H1 (cell line): ENCODE results near the gene TRIM47. TPM values are rescaled to one million over a fixed set of nuclear protein-coding genes. Genes with fewer than 3 reads are reported as not detected.

Experiments
- CTCF ChIA-PET: fragments of 300-600 bp; sonication (Branson Sonifier 250); formaldehyde crosslinking; loops from one replicate; lab custom pipeline; 2021; ENCODE audit not compliant: partially characterized antibody; lab: Charles Lee
- POLR2A ChIA-PET: fragments of 300-600 bp; sonication (Branson Sonifier 250); formaldehyde crosslinking; loops from one replicate; lab custom pipeline; 2021; ENCODE audit warnings: inconsistent platforms; ENCODE audit not compliant: partially characterized antibody; lab: Charles Lee
- DNase-seq, 2 experiments: peaks; one replicate each; pipeline versions ENCODE4 v3.0.0 to v3.0.0-alpha.2; 2010 to 2022; ENCODE audit warnings: low spot score in 2 of 2, low read depth in 1 of 2, mixed read lengths in 1 of 2
- FAIRE-seq: peaks from 2 replicates; lab custom pipeline; 2011; peaks lifted over from hg19 to GRCh38; lab: Jason Lieb, UNC
- H2AFZ ChIP-seq: 2 replicates; pipeline ENCODE4 v1.8.1; 2012; ENCODE audit warnings: low read length, inconsistent platforms
- H2AK5ac ChIP-seq: 2 replicates; pipeline ENCODE4 v1.6.1; 2013; ENCODE audit warnings: low read depth, low read length
- H2BK120ac ChIP-seq: replicated peaks from 2 replicates; pipeline ENCODE3; 2013; ENCODE audit warnings: low read depth, low read length, inconsistent platforms
- H2BK12ac ChIP-seq: 2 replicates; pipeline ENCODE4 v1.6.1; 2013; ENCODE audit warnings: low read depth, low read length
- H2BK15ac ChIP-seq: 2 replicates; pipeline ENCODE4 v1.6.1; 2013; ENCODE audit warnings: low read length
- H2BK20ac ChIP-seq: 2 replicates; pipeline ENCODE4 v1.6.1; 2013; ENCODE audit warnings: low read length
- H2BK5ac ChIP-seq: 2 replicates; pipeline ENCODE4 v1.6.1; 2013; ENCODE audit warnings: low read depth, low read length
- H3K14ac ChIP-seq: 2 replicates; pipeline ENCODE4 v1.6.1; 2013; ENCODE audit warnings: inconsistent platforms; ENCODE audit not compliant: insufficient read length
- H3K18ac ChIP-seq: 2 replicates; pipeline ENCODE4 v1.6.1; 2013; ENCODE audit warnings: low read length; ENCODE audit errors: extremely low read depth
- H3K23ac ChIP-seq: 2 replicates; pipeline ENCODE4 v1.6.1; 2013; ENCODE audit warnings: inconsistent platforms; ENCODE audit not compliant: insufficient read length
- H3K23me2 ChIP-seq: 2 replicates; pipeline ENCODE4 v1.6.1; 2013; ENCODE audit warnings: low read depth, low read length
- H3K27ac ChIP-seq: 2 replicates; pipeline ENCODE4 v1.6.1; 2011; ENCODE audit warnings: low read depth, low read length, inconsistent platforms
- H3K27me3 ChIP-seq, 4 experiments: replicated peaks in 1 of 4; 1 replicate in 1 of 4; 2 replicates in 3 of 4; pipeline versions ENCODE4 v1.6.1 to v1.8.1; 2011 to 2013; ENCODE audit warnings: low read length in 3 of 4, mild to moderate bottlenecking in 3 of 4, inconsistent platforms in 2 of 4, mixed read lengths in 2 of 4, moderate library complexity in 1 of 4; ENCODE audit not compliant: control insufficient read depth in 3 of 4, insufficient read depth in 3 of 4; ENCODE audit errors: extremely low read depth in 1 of 4
- H3K36me3 ChIP-seq, 4 experiments: 2 replicates each; pipeline versions ENCODE4 v1.6.1 to v1.8.1; 2011 to 2013; ENCODE audit warnings: mild to moderate bottlenecking in 4 of 4, low read length in 3 of 4, moderate library complexity in 2 of 4, control low read depth in 1 of 4, inconsistent platforms in 1 of 4; ENCODE audit not compliant: insufficient read depth in 4 of 4, control insufficient read depth in 2 of 4
- H3K4ac ChIP-seq: replicated peaks from 2 replicates; pipeline ENCODE3; 2013; ENCODE audit warnings: low read length, low read depth, mixed read lengths, inconsistent platforms; ENCODE audit not compliant: insufficient read length
- H3K4me1 ChIP-seq, 4 experiments: replicated peaks in 1 of 4; 1 replicate in 1 of 4; 2 replicates in 3 of 4; pipeline versions ENCODE4 v1.6.1 to v1.8.1; 2011 to 2013; ENCODE audit warnings: low read length in 3 of 4, inconsistent platforms in 2 of 4, mixed read lengths in 1 of 4; ENCODE audit not compliant: insufficient read depth in 4 of 4, control insufficient read depth in 3 of 4
- H3K4me2 ChIP-seq, 2 experiments: 2 replicates each; pipeline versions ENCODE4 v1.6.1 to v1.8.1; 2011 to 2013; ENCODE audit warnings: low read depth in 2 of 2, low read length in 2 of 2, control low read depth in 1 of 2, inconsistent platforms in 1 of 2, mild to moderate bottlenecking in 1 of 2; ENCODE audit not compliant: insufficient read depth in 1 of 2
- H3K4me3 ChIP-seq, 4 experiments: fragments of 200-600, 300-600 bp in 1 of 4; sonication (generic), shearing (Covaris generic), sonication (Bioruptor Twin) in 1 of 4; 2 replicates each; pipeline versions ENCODE4 v1.5.1 to v1.8.1; 2011 to 2016; ENCODE audit warnings: low read length in 4 of 4, low read depth in 3 of 4, control low read depth in 2 of 4, inconsistent platforms in 2 of 4, mild to moderate bottlenecking in 2 of 4, mixed read lengths in 1 of 4, moderate library complexity in 1 of 4; ENCODE audit not compliant: insufficient read depth in 2 of 4; ENCODE audit errors: extremely low read depth in 1 of 4
- H3K56ac ChIP-seq: replicated peaks from 2 replicates; pipeline ENCODE3; 2013; ENCODE audit warnings: low read depth, mild to moderate bottlenecking, mixed read lengths, low read length, inconsistent platforms; ENCODE audit not compliant: insufficient read length
- H3K79me1 ChIP-seq: 2 replicates; pipeline ENCODE4 v1.6.1; 2013; ENCODE audit warnings: low read depth, low read length, control low read depth
- H3K79me2 ChIP-seq, 2 experiments: 2 replicates each; pipeline versions ENCODE4 v1.6.1 to v1.8.1; 2012 to 2013; ENCODE audit warnings: low read length in 2 of 2, mild to moderate bottlenecking in 2 of 2, inconsistent platforms in 1 of 2; ENCODE audit not compliant: insufficient read depth in 2 of 2, control insufficient read depth in 1 of 2
- H3K9ac ChIP-seq, 4 experiments: replicated peaks in 1 of 4; 1 replicate in 1 of 4; 2 replicates in 3 of 4; pipeline versions ENCODE4 v1.6.1 to v1.8.1; 2011 to 2013; ENCODE audit warnings: low read depth in 3 of 4, low read length in 3 of 4, control low read depth in 2 of 4, mild to moderate bottlenecking in 2 of 4, moderate library complexity in 2 of 4, inconsistent platforms in 1 of 4; ENCODE audit errors: extremely low read depth in 1 of 4
- H3K9me3 ChIP-seq, 2 experiments: 2 replicates each; pipeline versions ENCODE4 v1.6.1 to v1.8.1; 2012 to 2013; ENCODE audit warnings: mild to moderate bottlenecking in 2 of 2, moderate library complexity in 2 of 2, control low read depth in 1 of 2, inconsistent platforms in 1 of 2, low read depth in 1 of 2, low read length in 1 of 2, mixed read lengths in 1 of 2; ENCODE audit not compliant: insufficient read depth in 2 of 2
- H4K20me1 ChIP-seq, 2 experiments: replicated peaks in 1 of 2; 2 replicates each; pipeline versions ENCODE3 to v1.8.1; 2011 to 2013; ENCODE audit warnings: inconsistent platforms in 2 of 2, low read length in 2 of 2, mild to moderate bottlenecking in 1 of 2; ENCODE audit not compliant: insufficient read depth in 2 of 2, control insufficient read depth in 1 of 2
- H4K5ac ChIP-seq: 2 replicates; pipeline ENCODE4 v1.6.1; 2013; ENCODE audit warnings: low read length, low read depth, mixed read lengths, inconsistent platforms; ENCODE audit not compliant: insufficient read length
- H4K8ac ChIP-seq: 2 replicates; pipeline ENCODE4 v1.8.0; 2013; ENCODE audit warnings: mild to moderate bottlenecking, moderate library complexity, low read length, inconsistent platforms; ENCODE audit not compliant: insufficient read depth; ENCODE audit errors: extremely low read depth
- H4K91ac ChIP-seq: replicated peaks from 2 replicates; pipeline ENCODE3; 2013; ENCODE audit warnings: low read length, mixed read lengths, inconsistent platforms; ENCODE audit not compliant: insufficient read length
- CREB1 ChIP-seq: IDR thresholded peaks from 2 replicates; pipeline ENCODE4 v1.6.1; 2012; ENCODE audit warnings: inconsistent platforms
- E2F6 ChIP-seq: IDR thresholded peaks from 2 replicates; pipeline ENCODE4 v1.6.1; 2012; ENCODE audit warnings: inconsistent platforms
- GABPA ChIP-seq: IDR thresholded peaks from 2 replicates; pipeline ENCODE4 v1.6.1; 2011; ENCODE audit warnings: mild to moderate bottlenecking, low read length, moderate library complexity, borderline replicate concordance; ENCODE audit not compliant: insufficient read depth
- NANOG ChIP-seq: IDR thresholded peaks from 2 replicates; pipeline ENCODE4 v1.6.1; 2011; ENCODE audit warnings: low read length, low read depth, mild to moderate bottlenecking, inconsistent platforms; ENCODE audit not compliant: insufficient read depth, poor library complexity, severe bottlenecking
- PHF8 ChIP-seq: fragments of 200-600 bp; sonication (generic); conservative IDR thresholded peaks from 2 replicates; pipeline ENCODE4 v1.7.1; 2012; ENCODE audit warnings: low read depth, mild to moderate bottlenecking, inconsistent platforms, low read length, moderate library complexity
- RAD21 ChIP-seq, 2 experiments: IDR thresholded peaks in 1 of 2; conservative IDR thresholded peaks in 1 of 2; 2 replicates each; pipeline ENCODE4 v1.6.1; 2011; ENCODE audit warnings: low read depth in 2 of 2, low read length in 2 of 2, improper control_type of control experiment in 1 of 2, inconsistent platforms in 1 of 2, mild to moderate bottlenecking in 1 of 2, moderate library complexity in 1 of 2
- RBBP5 ChIP-seq: IDR thresholded peaks from 2 replicates; pipeline ENCODE4 v1.7.1; 2012; ENCODE audit warnings: low read depth, mild to moderate bottlenecking, inconsistent platforms, low read length, moderate library complexity, borderline replicate concordance
- RNF2 ChIP-seq: fragments of 200-900, 300-1000 bp; sonication (generic); IDR thresholded peaks from 2 replicates; pipeline ENCODE4 v1.7.1; 2016; ENCODE audit warnings: borderline replicate concordance, low read depth, mild to moderate bottlenecking, antibody characterized with exemption, low read length; ENCODE audit not compliant: poor library complexity, severe bottlenecking; ENCODE audit errors: missing control alignments
- SIRT6 ChIP-seq: IDR thresholded peaks from one replicate; pipeline ENCODE4 v1.7.1; 2012; ENCODE audit warnings: low read length, inconsistent platforms
- SUZ12 ChIP-seq: fragments of 200-600 bp; sonication (generic); IDR thresholded peaks from 2 replicates; pipeline ENCODE4 v1.6.1; 2012; ENCODE audit warnings: mild to moderate bottlenecking, inconsistent platforms, low read length, moderate library complexity, mixed read lengths
- TAF1 ChIP-seq: IDR thresholded peaks from 2 replicates; pipeline ENCODE4 v1.6.1; 2011; ENCODE audit warnings: mild to moderate bottlenecking, low read depth, low read length
- WGBS, 2 experiments: shearing (Covaris generic) in 1 of 2; methylation state at CpG; one replicate each; pipeline versions ENCODE4 v1.1.6 to v1.1.7; 2013 to 2015; ENCODE audit warnings: low lambda C conversion rate in 2 of 2, mixed read lengths in 2 of 2, inconsistent platforms in 1 of 2, low coverage in 1 of 2, missing lambda C conversion rate in 1 of 2; ENCODE audit not compliant: insufficient replicate concordance in 2 of 2, insufficient coverage in 1 of 2, insufficient read length in 1 of 2; ENCODE audit errors: extremely low coverage in 1 of 2, missing lambda C conversion rate in 1 of 2; 5-methylcytosine and 5-hydroxymethylcytosine counted together
- polyA plus RNA-seq, 7 experiments: library from polyadenylated mRNA; depleted of rRNA in 3 of 7; stranded (reverse) in 5 of 7; unstranded in 2 of 7; fragments of >200 nt in 5 of 7; fragments of 200-250 nt in 2 of 7; gene quantifications; 1 replicate in 5 of 7; 2 replicates in 1 of 7; 4 replicates in 1 of 7; pipeline versions ENCODE4 v1.2.1 to v1.2.3, GENCODE V29; 2011 to 2013; ENCODE audit warnings: missing spikeins in 2 of 7, mixed read lengths in 2 of 7
- total RNA-seq: library from RNA; stranded (reverse); fragmentation: NEBNext Ultra II Directional; extraction: Animal tissue kit (Norgen Biotek cat#: 25700); gene quantifications from 2 replicates; pipeline ENCODE4 v1.2.1, GENCODE V29; 2021

TRIM47 gene
- total and polyA plus RNA-seq, 2 of the 8 experiments (the other 6 are each of a cell fraction or from before 2014, with no cell fraction given): 6.3 to 6.4 TPM

GRCh38 chr17:75877752-75878173 lies 618 bp downstream of the TRIM47 start:
- no peak overlapping the region for H2BK120ac ChIP-seq
- no peak overlapping the region for H3K23ac ChIP-seq
- DNase-seq (peak in 1 of 2 experiments; percentile 87), FAIRE-seq (no peak)
- H3K23me2 ChIP-seq: peaks cover 15% of the 10 kb centered on the region; the same call in 1 of the 2 replicates
- H3K4me2 ChIP-seq: peak overlapping the region; percentile 73 to 94
- H4K20me1 ChIP-seq: peaks cover 0 to 3% of the 10 kb centered on the region in 2 experiments
- WGBS, 2 experiments: 1% methylated on average over 47 of the region's 56 CpGs; no CpG with 5 or more reads in 1 of the 2 experiments
- no peak overlapping the region for H3K56ac ChIP-seq
- peak overlapping the region; percentile 88 for H4K8ac ChIP-seq
- H3K79me2 ChIP-seq: no peaks in the 10 kb centered on the region
- no peak overlapping the region for H2BK5ac ChIP-seq
- H3K4me1 ChIP-seq: peaks cover 0 to 22% (median 12%) of the 10 kb centered on the region in 4 experiments; a peak in 6 of 7 replicates
- CTCF ChIA-PET: interaction anchor here (0.6 to 11.3 kb wide), 14 partner anchors 11 to 202 kb away, joined by 3 to 157 read pairs (median 4); partner anchors contain the start of gene TRIM65
- H3K79me1 ChIP-seq: no peaks in the 10 kb centered on the region
- no peak overlapping the region for H4K5ac ChIP-seq
- no peak overlapping the region for H2BK20ac ChIP-seq
- no peak overlapping the region for H3K14ac ChIP-seq
- POLR2A ChIA-PET: interaction anchor here (1.0 to 12.1 kb wide), 13 partner anchors 11 to 113 kb away, joined by 3 to 143 read pairs (median 5); partner anchors contain the start of genes TRIM65, UNC13D and WBP2
- peak overlapping the region; percentile 20; the same call in 1 of the 2 replicates for H2BK12ac ChIP-seq
- no peak overlapping the region for H2BK15ac ChIP-seq
- H3K27me3 ChIP-seq: peaks cover 10 to 31% (median 24%) of the 10 kb centered on the region in 4 experiments
- H2AFZ ChIP-seq: peak overlapping the region; percentile 58
- no peak overlapping the region for H3K27ac ChIP-seq
- no peaks in the 10 kb centered on the region for H3K9me3 ChIP-seq
- no peak overlapping the region for H4K91ac ChIP-seq
- H3K18ac ChIP-seq: no peak overlapping the region; the same call in 1 of the 2 replicates
- peak overlapping the region; percentile 40 to 72 (median 66) for H3K4me3 ChIP-seq
- H3K9ac ChIP-seq: peak overlapping the region in 2 of 4 experiments; percentile 6 to 53; a peak in 3 of 7 replicates
- no peak overlapping the region for H3K4ac ChIP-seq
- H2AK5ac ChIP-seq: no peak overlapping the region
- no peaks in the 10 kb centered on the region for H3K36me3 ChIP-seq
- no peak; the same call in none of the 2 replicates for TF ChIP-seq SUZ12
- peak; percentile 37 for TF ChIP-seq RNF2
- TF ChIP-seq NANOG: no peak
- peak; percentile 71; the same call in 1 of the 2 replicates for TF ChIP-seq RBBP5
- peak; percentile 47; the same call in 1 of the 2 replicates for TF ChIP-seq CREB1
- TF ChIP-seq RAD21 (IDR thresholded peaks at IDR 0.05 in 1 of 2, conservative IDR thresholded peaks at IDR 0.05 in 1 of 2; ENCODE audit: low read depth in 2 of 2, low read length in 2 of 2): peak; percentile 10 to 44; a peak in 1 of 4 replicates
- no peak for TF ChIP-seq SIRT6
- no peak for TF ChIP-seq PHF8
- no peak; the same call in 1 of the 2 replicates for TF ChIP-seq GABPA
- TF ChIP-seq TAF1: peak; percentile 51
- TF ChIP-seq E2F6: peak; percentile 63
